OCI-LY3 (cell line): Measurements from ENCODE around the gene AGAP1.

Source experiments
- H2AFZ ChIP-seq: fragments of 200-600, 300-600 bp; shearing (Covaris generic); 2 replicates; pipeline ENCODE4 v1.6.0; 2014; ENCODE audit warnings: antibody characterized with exemption, low read depth, low read length
- H3K27ac ChIP-seq: fragments of 200-600, 300-600 bp; sonication (generic); 2 replicates; pipeline ENCODE4 v1.5.1; 2014; ENCODE audit warnings: mild to moderate bottlenecking, low read length, moderate library complexity, mixed read lengths
- H3K27me3 ChIP-seq: fragments of 200-600, 300-600 bp; sonication (generic); 2 replicates; pipeline ENCODE4 v1.6.1; 2014; ENCODE audit warnings: low read depth, low read length, mixed read lengths
- H3K36me3 ChIP-seq: fragments of 200-600, 300-600 bp; sonication (generic); replicated peaks from 2 replicates; pipeline ENCODE3; 2014; ENCODE audit warnings: low read depth, low read length, mixed read lengths
- H3K4me1 ChIP-seq: fragments of 300-600, 200-600 bp; sonication (generic); 2 replicates; pipeline ENCODE4 v1.6.1; 2014; ENCODE audit warnings: low read length, mixed read lengths
- H3K4me2 ChIP-seq: fragments of 200-600, 300-600 bp; sonication (generic); 2 replicates; pipeline ENCODE4 v1.6.1; 2014; ENCODE audit warnings: low read length, mixed read lengths
- H3K4me3 ChIP-seq: fragments of 300-600, 200-600 bp; sonication (generic); 2 replicates; pipeline ENCODE4 v1.5.1; 2014; ENCODE audit warnings: antibody characterized with exemption, mild to moderate bottlenecking, low read length, moderate library complexity
- H3K79me2 ChIP-seq: fragments of 300-600, 200-600 bp; shearing (Covaris generic); 2 replicates; pipeline ENCODE4 v1.6.1; 2014; ENCODE audit warnings: mild to moderate bottlenecking, low read length, mixed read lengths
- H3K9ac ChIP-seq: fragments of 300-600, 200-600 bp; shearing (Covaris generic); 2 replicates; pipeline ENCODE4 v1.6.0; 2014; ENCODE audit warnings: mild to moderate bottlenecking, low read length, moderate library complexity
- H3K9me3 ChIP-seq: fragments of 200-600, 300-600 bp; shearing (Covaris generic); 2 replicates; pipeline ENCODE4 v1.6.1; 2014; ENCODE audit warnings: low read length, mixed read lengths; ENCODE audit not compliant: insufficient read depth
- H4K20me1 ChIP-seq: fragments of 200-600, 300-600 bp; sonication (generic); 2 replicates; pipeline ENCODE4 v1.6.1; 2016; ENCODE audit warnings: low read length, mixed read lengths; ENCODE audit not compliant: insufficient read depth
- EZH2phosphoT487 ChIP-seq: fragments of 200-600 bp; shearing (Covaris generic); IDR thresholded peaks from 2 replicates; pipeline ENCODE4 v1.6.1; 2018; ENCODE audit warnings: antibody characterized with exemption, mixed run types, low read depth
- TF ChIP-seq, protein P1 (sequence below): fragments of 200-600, 300-600 bp; sonication (generic); IDR thresholded peaks from 2 replicates; pipeline ENCODE4 v1.5.1; 2014; ENCODE audit warnings: antibody characterized with exemption, low read length, low read depth

AGAP1 gene

DNA sequence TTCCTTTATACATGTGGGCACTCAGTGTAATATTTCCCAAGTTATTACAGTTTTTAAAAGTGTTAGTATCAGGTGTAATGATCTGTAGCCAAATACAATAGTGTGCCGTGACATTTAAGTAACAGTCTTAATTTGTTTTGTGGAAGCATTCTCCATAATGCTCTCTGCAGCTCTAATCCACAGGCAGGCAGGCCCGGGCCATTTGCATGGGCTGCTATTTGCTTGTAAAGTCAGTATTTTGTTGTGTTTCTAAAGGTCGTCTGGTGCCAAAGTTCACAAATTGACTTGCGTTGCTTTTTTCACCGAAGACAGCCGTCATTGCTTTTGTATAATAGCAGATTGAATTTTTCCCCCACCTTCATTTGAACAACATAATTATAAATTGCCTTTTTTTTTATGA lies 521.3 kb downstream of the AGAP1 start:
- no peak overlapping the region for H2AFZ ChIP-seq
- H3K9me3 ChIP-seq: no peaks in the 10 kb centered on the region
- H3K27me3 ChIP-seq: no peaks in the 10 kb centered on the region
- H3K4me2 ChIP-seq: no peak overlapping the region
- no peaks in the 10 kb centered on the region for H3K4me1 ChIP-seq
- no peaks in the 10 kb centered on the region for H4K20me1 ChIP-seq
- no peak overlapping the region for H3K27ac ChIP-seq
- no peak overlapping the region for H3K9ac ChIP-seq
- H3K36me3 ChIP-seq: no peaks in the 10 kb centered on the region
- no peaks in the 10 kb centered on the region for H3K79me2 ChIP-seq
- H3K4me3 ChIP-seq: no peak overlapping the region
- no peak for TF ChIP-seq EZH2phosphoT487
- TF ChIP-seq, protein P1, sequence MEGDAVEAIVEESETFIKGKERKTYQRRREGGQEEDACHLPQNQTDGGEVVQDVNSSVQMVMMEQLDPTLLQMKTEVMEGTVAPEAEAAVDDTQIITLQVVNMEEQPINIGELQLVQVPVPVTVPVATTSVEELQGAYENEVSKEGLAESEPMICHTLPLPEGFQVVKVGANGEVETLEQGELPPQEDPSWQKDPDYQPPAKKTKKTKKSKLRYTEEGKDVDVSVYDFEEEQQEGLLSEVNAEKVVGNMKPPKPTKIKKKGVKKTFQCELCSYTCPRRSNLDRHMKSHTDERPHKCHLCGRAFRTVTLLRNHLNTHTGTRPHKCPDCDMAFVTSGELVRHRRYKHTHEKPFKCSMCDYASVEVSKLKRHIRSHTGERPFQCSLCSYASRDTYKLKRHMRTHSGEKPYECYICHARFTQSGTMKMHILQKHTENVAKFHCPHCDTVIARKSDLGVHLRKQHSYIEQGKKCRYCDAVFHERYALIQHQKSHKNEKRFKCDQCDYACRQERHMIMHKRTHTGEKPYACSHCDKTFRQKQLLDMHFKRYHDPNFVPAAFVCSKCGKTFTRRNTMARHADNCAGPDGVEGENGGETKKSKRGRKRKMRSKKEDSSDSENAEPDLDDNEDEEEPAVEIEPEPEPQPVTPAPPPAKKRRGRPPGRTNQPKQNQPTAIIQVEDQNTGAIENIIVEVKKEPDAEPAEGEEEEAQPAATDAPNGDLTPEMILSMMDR: no peak

- H2AFZ ChIP-seq: no peak overlapping the region
- H3K4me2 ChIP-seq: no peak overlapping the region
- H3K79me2 ChIP-seq: no peaks in the 10 kb centered on the region
Measured at GRCh38 chr2:236016496-236016895, 522.7 kb downstream of the AGAP1 start.

GRCh38 chr2:236017446-236017845 lies 523.6 kb downstream of the AGAP1 start:
- no peak overlapping the region for H3K4me2 ChIP-seq
- H3K9ac ChIP-seq: no peak overlapping the region
- no peaks in the 10 kb centered on the region for H4K20me1 ChIP-seq
- H3K79me2 ChIP-seq: no peaks in the 10 kb centered on the region
- no peaks in the 10 kb centered on the region for H3K36me3 ChIP-seq
- TF ChIP-seq, protein P1: no peak
- no peak for TF ChIP-seq EZH2phosphoT487
- no peaks in the 10 kb centered on the region for H3K27me3 ChIP-seq
- H3K27ac ChIP-seq: no peak overlapping the region
- no peak overlapping the region for H3K4me3 ChIP-seq
- H3K9me3 ChIP-seq: no peaks in the 10 kb centered on the region
- no peaks in the 10 kb centered on the region for H3K4me1 ChIP-seq
- no peak overlapping the region for H2AFZ ChIP-seq

More at GRCh38 chr2:236016496-236016895, 522.7 kb downstream of the AGAP1 start:
- no peaks in the 10 kb centered on the region for H3K9me3 ChIP-seq
- no peaks in the 10 kb centered on the region for H3K4me1 ChIP-seq
- no peak overlapping the region for H3K4me3 ChIP-seq
- H3K36me3 ChIP-seq: no peaks in the 10 kb centered on the region
- H4K20me1 ChIP-seq: no peaks in the 10 kb centered on the region
- H3K9ac ChIP-seq: no peak overlapping the region
- H3K27ac ChIP-seq: no peak overlapping the region
- H3K27me3 ChIP-seq: no peaks in the 10 kb centered on the region
- TF ChIP-seq, protein P1: no peak
- no peak for TF ChIP-seq EZH2phosphoT487

DNA sequence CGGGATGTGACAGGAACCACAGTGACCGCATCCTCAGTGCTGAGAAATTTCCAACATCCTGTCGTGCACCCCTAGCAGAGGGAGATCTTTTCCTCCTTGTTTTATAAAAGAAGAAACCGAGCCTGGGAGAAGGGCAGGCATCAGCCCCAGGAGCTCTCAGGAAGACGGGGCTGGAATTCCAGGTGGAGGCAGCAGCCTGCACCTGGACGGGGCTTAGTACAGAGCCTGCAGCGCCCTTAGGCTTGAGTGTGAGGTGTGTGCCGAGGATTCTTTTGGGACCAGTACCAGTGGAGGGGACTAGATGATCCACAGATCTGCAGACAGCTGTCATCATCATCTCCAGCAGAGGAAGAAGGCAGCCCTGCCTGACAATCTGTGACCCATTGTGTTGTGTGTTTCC lies 525.6 kb downstream of the AGAP1 start:
- no peak overlapping the region for H3K27ac ChIP-seq
- no peaks in the 10 kb centered on the region for H3K27me3 ChIP-seq
- no peaks in the 10 kb centered on the region for H3K9me3 ChIP-seq
- H3K9ac ChIP-seq: no peak overlapping the region
- TF ChIP-seq EZH2phosphoT487: no peak
- TF ChIP-seq, protein P1: no peak
- H3K4me2 ChIP-seq: no peak overlapping the region
- no peaks in the 10 kb centered on the region for H3K36me3 ChIP-seq
- no peak overlapping the region for H2AFZ ChIP-seq
- H3K4me1 ChIP-seq: no peaks in the 10 kb centered on the region
- no peak overlapping the region for H3K4me3 ChIP-seq
- H3K79me2 ChIP-seq: no peaks in the 10 kb centered on the region
- no peaks in the 10 kb centered on the region for H4K20me1 ChIP-seq
